ENCODE measurements around the gene HSP90B1. TPM values are rescaled to one million over a fixed set of nuclear protein-coding genes. Genes with fewer than 3 reads are reported as not detected.
A peak's percentile ranks its signal among the peaks of the same experiment; 100 is the strongest.

The HSP90B1 gene
- total RNA-seq, 1 donor from 2014 or later: 1,238 TPM

- no peak overlapping the region for H3K4me2 ChIP-seq (ENCODE audit: low read length)
- H3K27ac Mint-ChIP-seq (ENCODE audit: unreplicated experiment): no peak overlapping the region
- peaks cover 90% of the 10 kb centered on the region for H3K36me3 ChIP-seq (ENCODE audit: insufficient read depth, low read length)
- no peak overlapping the region for H3K27ac ChIP-seq (ENCODE audit: low read depth, low read length)
- peaks cover 69% of the 10 kb centered on the region for H4K20me1 ChIP-seq (ENCODE audit: insufficient read depth, low read length)
- peaks cover 33% of the 10 kb centered on the region for H3K79me2 ChIP-seq (ENCODE audit: insufficient read depth, low read length)
- no peak overlapping the region for H3K9ac ChIP-seq (ENCODE audit: low read length)
- peaks cover 28% of the 10 kb centered on the region for H3K36me3 Mint-ChIP-seq (ENCODE audit: low read depth, unreplicated experiment)
- H3K27me3 ChIP-seq (ENCODE audit: insufficient read depth, low read length): no peaks in the 10 kb centered on the region
- no peaks in the 10 kb centered on the region for H3K4me1 ChIP-seq (ENCODE audit: insufficient read depth, low read length)
- no peak overlapping the region for H2AFZ ChIP-seq (ENCODE audit: low read depth, low read length)
- FAIRE-seq: no peak
- no peak for DNase-seq (ENCODE audit: low read depth)
- H3K9me3 Mint-ChIP-seq (ENCODE audit: unreplicated experiment): no peaks in the 10 kb centered on the region
- H3K4me3 Mint-ChIP-seq (ENCODE audit: unreplicated experiment): no peak overlapping the region
- no peaks in the 10 kb centered on the region for H3K9me3 ChIP-seq (ENCODE audit: insufficient read depth, low read depth, low read length)
- H3K27me3 Mint-ChIP-seq (ENCODE audit: low read depth, unreplicated experiment): no peaks in the 10 kb centered on the region
- no peak overlapping the region for H3K4me3 ChIP-seq (ENCODE audit: insufficient read depth, low read depth, low read length)
- TF ChIP-seq CTCF (IDR thresholded peaks at IDR 0.05; ENCODE audit: insufficient read depth, low read depth, low read length): no peak
- no peak for TF ChIP-seq EZH2 (IDR thresholded peaks at IDR 0.05; ENCODE audit: insufficient read depth, low read length)
- peaks cover 1% of the 10 kb centered on the region for H3K4me1 Mint-ChIP-seq (ENCODE audit: low read depth, unreplicated experiment)
These were observed 14.8 kb downstream of the HSP90B1 start for GRCh38 chr12:103944964-103945363.

GRCh38 chr12:103947871-103948555 is 17.8 kb downstream of the HSP90B1 start:
- peaks cover 1% of the 10 kb centered on the region for H3K4me1 Mint-ChIP-seq (ENCODE audit: low read depth, unreplicated experiment)
- Histone ChIP-seq H3K27me3 (ENCODE audit: insufficient read depth, low read length) (no peaks in the 10 kb centered on the region), H3K79me2 (ENCODE audit: insufficient read depth, low read length) (peaks cover 46% of the 10 kb centered on the region), H3K36me3 (ENCODE audit: insufficient read depth, low read length) (peaks cover 83% of the 10 kb centered on the region), H4K20me1 (ENCODE audit: insufficient read depth, low read length) (peaks cover 55% of the 10 kb centered on the region), H3K9me3 (ENCODE audit: insufficient read depth, low read depth, low read length) (no peaks in the 10 kb centered on the region), H2AFZ (ENCODE audit: low read depth, low read length) (no peak overlapping the region), H3K4me3 (ENCODE audit: insufficient read depth, low read depth, low read length) (no peak overlapping the region), H3K4me2 (ENCODE audit: low read length) (no peak overlapping the region), H3K4me1 (ENCODE audit: insufficient read depth, low read length) (no peaks in the 10 kb centered on the region), H3K9ac (ENCODE audit: low read length) (no peak overlapping the region), H3K27ac (ENCODE audit: low read depth, low read length) (no peak overlapping the region)
- no peak overlapping the region for H3K4me3 Mint-ChIP-seq (ENCODE audit: unreplicated experiment)
- DNase-seq (ENCODE audit: low read depth): no peak
- no peak for TF ChIP-seq CTCF (IDR thresholded peaks at IDR 0.05; ENCODE audit: insufficient read depth, low read depth, low read length)
- no peak for TF ChIP-seq EZH2 (IDR thresholded peaks at IDR 0.05; ENCODE audit: insufficient read depth, low read length)
- H3K9me3 Mint-ChIP-seq (ENCODE audit: unreplicated experiment): no peaks in the 10 kb centered on the region
- no peaks in the 10 kb centered on the region for H3K27me3 Mint-ChIP-seq (ENCODE audit: low read depth, unreplicated experiment)
- FAIRE-seq: no peak
- H3K27ac Mint-ChIP-seq (ENCODE audit: unreplicated experiment): peak overlapping the region; percentile 72
- H3K36me3 Mint-ChIP-seq (ENCODE audit: low read depth, unreplicated experiment): peaks cover 15% of the 10 kb centered on the region

- Histone ChIP-seq H3K4me2 (ENCODE audit: low read length) (no peak overlapping the region), H3K4me1 (ENCODE audit: insufficient read depth, low read length) (no peaks in the 10 kb centered on the region), H3K9me3 (ENCODE audit: insufficient read depth, low read depth, low read length) (no peaks in the 10 kb centered on the region), H3K27ac (ENCODE audit: low read depth, low read length) (no peak overlapping the region), H3K27me3 (ENCODE audit: insufficient read depth, low read length) (no peaks in the 10 kb centered on the region), H3K9ac (ENCODE audit: low read length) (no peak overlapping the region), H2AFZ (ENCODE audit: low read depth, low read length) (no peak overlapping the region), H3K4me3 (ENCODE audit: insufficient read depth, low read depth, low read length) (no peak overlapping the region), H3K79me2 (ENCODE audit: insufficient read depth, low read length) (peaks cover 55% of the 10 kb centered on the region), H3K36me3 (ENCODE audit: insufficient read depth, low read length) (peaks cover 83% of the 10 kb centered on the region), H4K20me1 (ENCODE audit: insufficient read depth, low read length) (peaks cover 58% of the 10 kb centered on the region)
- no peaks in the 10 kb centered on the region for H3K27me3 Mint-ChIP-seq (ENCODE audit: low read depth, unreplicated experiment)
- peaks cover 1% of the 10 kb centered on the region for H3K4me1 Mint-ChIP-seq (ENCODE audit: low read depth, unreplicated experiment)
- H3K36me3 Mint-ChIP-seq (ENCODE audit: low read depth, unreplicated experiment): peaks cover 13% of the 10 kb centered on the region
- TF ChIP-seq CTCF (IDR thresholded peaks at IDR 0.05; ENCODE audit: insufficient read depth, low read depth, low read length): no peak
- TF ChIP-seq EZH2 (IDR thresholded peaks at IDR 0.05; ENCODE audit: insufficient read depth, low read length): no peak
- FAIRE-seq (no peak), DNase-seq (ENCODE audit: low read depth) (no peak)
- H3K9me3 Mint-ChIP-seq (ENCODE audit: unreplicated experiment): no peaks in the 10 kb centered on the region
- H3K27ac Mint-ChIP-seq (ENCODE audit: unreplicated experiment): peak overlapping the region; percentile 34
- H3K4me3 Mint-ChIP-seq (ENCODE audit: unreplicated experiment): no peak overlapping the region
These were observed 18.7 kb downstream of the HSP90B1 start for GRCh38 chr12:103948746-103949406.
